A204.1 (cell line): ENCODE measurements around the gene ZNF318.
"Not testable (repeated sequence)": the region's sequence is repeated elsewhere in the genome, so short reads cannot be mapped to it uniquely, and the experiment has no call there.

Experiments used
- FAIRE-seq: peaks from 2 replicates; lab custom pipeline; 2012; peaks lifted over from hg19 to GRCh38; lab: Jason Lieb, UNC

The ZNF318 gene

DNA sequence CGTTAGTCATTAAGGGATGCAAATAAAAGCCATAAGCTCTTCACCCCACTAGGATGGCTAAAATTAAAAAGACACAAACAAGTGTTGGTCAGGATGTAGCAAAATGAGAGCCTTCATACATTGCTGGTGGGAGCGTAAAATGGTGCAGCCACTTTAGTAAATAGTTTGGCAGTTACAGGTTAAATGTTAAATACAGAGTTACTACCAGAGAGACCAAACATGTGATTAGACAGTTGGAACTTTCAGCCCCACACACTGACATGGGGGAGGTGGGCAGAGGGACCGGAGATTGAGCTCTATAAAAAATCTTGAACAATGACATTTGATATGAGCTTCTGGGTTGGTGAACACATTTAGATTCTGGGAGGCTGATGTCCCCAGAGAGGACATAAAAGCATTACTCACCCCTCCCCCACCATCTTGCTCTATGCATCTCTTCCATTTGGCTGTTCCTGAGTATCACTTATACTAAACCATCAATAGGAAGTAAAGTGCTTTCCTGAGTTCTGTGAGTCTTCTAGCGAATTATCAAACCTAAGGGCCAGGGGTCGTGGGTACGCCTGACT lies 20.4 kb upstream of the ZNF318 start:
- FAIRE-seq, result no peak

DNA sequence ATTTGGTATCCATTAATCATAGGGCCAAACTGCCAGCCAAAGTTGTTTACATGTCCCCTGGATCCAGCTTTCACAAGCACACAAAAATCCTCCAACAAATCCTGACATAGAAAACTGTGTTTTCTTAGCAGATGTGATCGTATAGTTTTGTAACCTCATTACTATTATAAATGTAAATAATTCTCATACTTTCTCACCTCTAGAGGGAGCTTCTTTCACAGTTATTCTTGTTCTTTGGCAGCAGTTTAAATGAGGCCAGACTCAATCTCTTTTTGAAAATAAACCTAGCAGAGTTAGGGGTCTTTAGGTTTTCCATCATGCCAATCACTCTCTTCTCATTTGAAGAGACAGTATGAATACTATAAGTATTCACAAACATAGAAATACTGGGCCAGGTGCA lies 17.0 kb upstream of the ZNF318 start:
- no peak for FAIRE-seq

DNA sequence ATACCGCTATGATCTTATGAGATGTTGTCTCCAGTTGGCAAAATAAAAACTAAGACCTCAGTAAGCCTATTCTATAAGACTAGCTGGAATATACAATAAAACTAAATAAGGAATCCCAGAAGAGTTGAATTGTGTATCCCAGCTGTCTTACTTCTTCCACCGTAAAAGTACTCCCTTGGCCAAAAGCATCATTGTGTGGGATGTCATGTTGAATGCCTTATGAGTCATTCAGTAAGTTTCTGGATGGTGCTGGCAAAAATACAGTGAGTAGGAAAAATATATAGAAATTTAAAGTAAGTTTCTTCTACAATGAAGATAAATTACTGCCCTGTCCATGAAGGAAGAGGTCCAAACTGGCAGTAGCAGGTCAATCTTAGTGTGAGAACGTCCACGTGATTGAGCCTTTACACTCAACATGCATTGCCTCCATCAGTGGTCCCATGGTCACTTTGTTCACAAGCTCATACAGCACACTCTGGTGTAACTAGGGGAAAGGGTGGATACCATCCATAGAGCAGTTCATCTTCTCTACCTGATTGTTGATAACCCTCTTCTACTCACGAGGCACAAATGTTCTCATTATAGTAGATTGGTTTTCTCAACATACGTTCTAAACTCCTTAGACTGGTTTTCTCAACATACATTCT lies 13.7 kb upstream of the ZNF318 start:
- FAIRE-seq, result no peak

DNA sequence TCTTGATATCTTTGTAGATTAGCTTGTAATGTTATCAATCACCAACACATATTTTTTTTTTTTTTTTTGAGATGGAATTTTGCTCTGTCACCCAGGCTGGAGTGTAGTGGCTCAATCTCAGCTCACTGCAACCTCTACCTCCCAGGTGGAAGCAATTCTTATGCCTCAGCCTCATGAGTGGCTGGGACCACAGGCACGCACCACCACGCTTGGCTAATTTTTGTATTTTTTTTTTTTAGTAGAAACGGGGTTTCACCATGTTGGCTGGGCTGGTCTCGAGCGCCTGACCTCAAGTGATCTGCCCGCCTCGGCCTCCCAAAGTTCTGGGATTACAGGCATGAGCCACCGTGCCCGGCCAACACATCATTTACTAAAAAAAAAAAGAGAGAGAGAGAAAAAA lies 11.4 kb upstream of the ZNF318 start:
- FAIRE-seq, result not testable (repeated sequence)

DNA sequence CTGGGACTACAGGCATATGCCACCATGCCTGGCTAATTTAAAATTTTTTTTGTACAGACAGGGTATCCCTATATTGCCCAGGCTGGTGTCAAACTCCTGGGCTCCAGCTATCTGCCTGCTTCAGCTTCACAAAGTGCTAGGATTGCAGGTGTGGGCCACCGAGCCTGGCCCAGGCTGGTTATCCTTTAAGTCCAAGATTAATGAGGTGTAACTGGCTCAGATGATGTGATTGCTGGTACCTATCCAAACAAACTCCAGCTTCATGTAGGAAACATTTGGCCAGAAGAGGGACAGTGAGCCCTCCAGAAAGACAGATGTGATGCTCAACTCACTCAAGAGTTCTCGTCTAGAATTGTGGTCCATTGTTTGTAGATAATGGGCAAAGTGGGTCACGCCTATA lies 9.2 kb upstream of the ZNF318 start:
- FAIRE-seq, result no peak

DNA sequence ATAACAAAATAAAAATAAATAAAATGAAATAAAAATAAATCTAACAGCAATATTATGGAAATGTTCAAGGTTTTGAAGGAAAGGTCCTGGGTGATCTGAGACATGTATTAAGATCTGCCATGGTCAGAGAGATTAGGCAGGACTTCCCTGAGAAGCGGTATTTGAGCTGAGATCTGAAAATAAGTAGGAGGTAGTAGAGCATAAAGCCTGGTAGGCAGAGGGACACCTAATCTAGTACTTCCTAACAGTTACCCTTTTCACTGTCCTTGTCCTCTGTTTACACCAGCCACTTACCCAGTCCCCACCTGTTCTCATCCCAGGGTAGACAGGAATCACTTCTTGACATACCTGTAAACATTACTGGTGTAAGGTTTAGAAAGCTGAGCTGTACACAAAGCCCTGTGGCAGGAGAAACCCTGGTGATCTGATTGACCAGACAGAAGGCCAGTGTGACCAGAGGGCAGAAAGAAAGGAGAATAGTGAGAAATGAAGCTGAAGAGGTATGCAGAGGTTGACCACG lies 8.3 kb upstream of the ZNF318 start:
- FAIRE-seq, result no peak

DNA sequence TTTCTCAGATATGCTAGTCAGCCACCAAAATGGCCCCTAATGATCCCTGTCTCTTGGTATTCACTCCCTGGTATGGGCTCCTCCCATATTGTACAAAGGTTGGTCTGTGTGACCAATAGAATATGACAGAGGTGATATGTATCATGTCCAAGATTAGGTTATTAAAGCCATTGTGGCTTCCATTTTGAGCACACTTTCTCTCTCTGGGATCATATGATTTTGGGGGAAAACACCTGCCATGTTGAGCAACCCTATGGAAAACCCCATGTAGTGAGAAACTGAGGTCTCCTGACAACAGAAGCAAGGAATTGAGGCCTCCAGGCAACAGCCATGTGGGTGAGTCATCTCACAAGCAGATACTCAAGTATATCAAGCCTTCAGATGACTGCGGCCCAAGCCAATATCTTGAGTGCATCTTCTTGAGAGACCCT lies 7.1 kb upstream of the ZNF318 start:
- no peak for FAIRE-seq

DNA sequence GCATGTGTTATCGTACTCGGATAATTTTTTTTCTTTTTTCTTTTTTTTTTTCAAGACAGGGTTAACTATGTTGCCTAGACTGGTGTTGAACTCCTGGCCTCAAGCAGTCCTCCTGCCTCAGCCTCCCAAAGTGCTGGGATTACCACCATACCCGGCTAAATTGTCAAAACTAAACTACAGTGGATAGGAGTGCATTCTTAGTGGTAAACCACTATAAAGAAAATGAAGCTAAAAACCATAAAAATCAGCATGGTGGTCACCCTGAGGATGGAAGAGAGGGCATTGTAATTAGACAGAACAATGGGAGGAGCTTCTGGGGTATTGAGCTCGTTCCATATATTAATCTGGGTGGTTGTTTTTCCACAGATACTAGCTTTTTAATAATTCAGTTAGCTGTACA lies 6.2 kb upstream of the ZNF318 start:
- FAIRE-seq, result no peak

DNA sequence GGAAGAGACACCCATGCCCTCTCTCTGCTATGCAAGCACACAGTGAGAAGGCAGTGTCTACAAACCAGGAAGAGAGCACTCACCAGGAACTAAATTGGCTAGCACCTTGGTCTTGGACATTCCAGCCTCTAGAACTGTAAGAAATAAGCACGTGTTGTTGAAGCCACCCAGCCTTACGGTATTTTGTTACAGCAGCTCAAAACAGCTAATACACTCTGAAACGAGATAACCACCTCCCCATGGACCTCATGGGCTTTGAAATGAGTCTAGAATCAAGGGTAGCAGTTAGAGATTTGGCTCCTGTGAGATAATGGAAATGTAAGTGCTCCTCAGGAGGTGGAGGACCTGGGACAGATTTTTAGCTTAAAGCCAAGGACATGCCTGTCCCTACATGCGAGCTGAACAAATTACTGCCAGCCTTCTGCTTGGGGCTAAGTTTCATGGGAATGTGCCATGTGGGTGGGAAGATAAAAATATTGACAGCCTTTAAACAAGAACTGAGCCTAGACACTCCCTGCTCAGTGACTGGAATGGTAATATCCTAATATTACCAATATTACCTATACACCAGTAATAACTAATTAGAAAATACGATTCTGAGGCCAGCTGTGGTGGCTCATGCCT lies 3.9 kb upstream of the ZNF318 start:
- no peak for FAIRE-seq

DNA sequence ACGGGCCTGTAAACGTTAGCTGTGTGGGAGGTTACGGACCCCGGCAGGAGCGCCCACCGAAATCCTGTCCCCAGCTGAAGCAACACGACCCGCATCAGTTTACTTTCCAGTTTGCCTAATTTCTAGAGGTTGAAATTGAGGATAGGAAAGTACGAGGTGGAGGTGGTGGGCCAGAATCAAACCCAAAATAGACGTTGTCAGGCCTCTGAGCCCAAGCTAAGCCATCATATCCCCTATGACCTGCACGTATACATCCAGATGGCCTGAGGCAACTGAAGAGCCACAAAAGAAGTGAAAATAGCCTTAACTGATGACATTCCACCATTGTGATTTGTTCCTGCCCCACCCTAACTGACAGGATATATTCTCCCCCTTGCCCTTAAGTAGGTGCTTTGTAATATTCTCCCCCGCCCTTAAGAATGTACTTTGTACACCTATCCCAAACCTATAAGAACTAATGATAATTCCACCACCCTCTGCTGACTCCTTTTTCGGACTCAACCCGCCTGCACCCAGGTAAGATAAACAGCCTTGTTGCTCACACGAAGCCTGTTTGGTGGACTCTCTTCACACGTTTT lies 645 bp upstream of the ZNF318 start:
- not testable (repeated sequence) for FAIRE-seq

DNA sequence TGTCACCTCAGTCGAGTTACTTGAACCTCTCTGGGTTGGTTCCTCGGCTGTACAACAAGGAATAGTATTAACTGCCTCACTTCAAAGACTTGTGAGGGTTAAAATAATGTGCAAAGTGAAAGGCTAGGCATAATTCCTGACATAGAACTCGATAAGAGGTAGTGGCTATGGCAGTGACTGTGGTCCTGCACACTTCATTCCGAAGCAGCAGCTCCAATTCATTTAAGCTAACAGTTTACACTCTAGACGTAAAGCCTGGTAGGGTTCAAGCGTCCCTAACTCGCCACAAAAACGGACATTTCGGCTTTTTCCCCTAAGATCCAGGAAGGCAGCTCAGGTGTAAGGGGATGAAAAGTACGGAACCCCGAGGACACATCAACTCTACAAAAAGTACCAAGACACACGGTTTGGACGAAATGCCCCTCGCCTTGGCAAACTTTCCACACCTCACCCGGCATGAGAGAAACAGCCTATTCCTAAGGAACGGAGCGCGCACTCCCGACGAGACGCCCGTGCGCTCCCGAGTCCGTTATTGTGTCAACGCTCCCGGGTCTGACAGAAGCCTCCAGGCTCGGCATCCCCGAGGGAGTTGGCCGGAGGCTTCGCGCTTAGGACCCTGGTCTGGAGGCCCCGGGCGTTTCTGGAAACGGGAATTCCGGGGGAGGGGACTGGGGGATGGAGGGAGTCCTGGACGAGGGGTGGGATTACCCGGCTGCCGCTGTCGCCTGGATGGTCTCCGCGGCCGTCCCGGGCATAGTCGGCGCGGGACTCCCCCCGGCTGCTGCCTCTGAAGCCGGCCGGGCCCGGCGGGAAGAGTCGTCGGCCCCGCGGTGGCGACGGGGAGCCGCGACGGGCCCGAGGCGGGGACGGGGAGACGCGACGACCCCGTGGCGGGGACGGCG lies 937 bp downstream of the ZNF318 start:
- no peak for FAIRE-seq

DNA sequence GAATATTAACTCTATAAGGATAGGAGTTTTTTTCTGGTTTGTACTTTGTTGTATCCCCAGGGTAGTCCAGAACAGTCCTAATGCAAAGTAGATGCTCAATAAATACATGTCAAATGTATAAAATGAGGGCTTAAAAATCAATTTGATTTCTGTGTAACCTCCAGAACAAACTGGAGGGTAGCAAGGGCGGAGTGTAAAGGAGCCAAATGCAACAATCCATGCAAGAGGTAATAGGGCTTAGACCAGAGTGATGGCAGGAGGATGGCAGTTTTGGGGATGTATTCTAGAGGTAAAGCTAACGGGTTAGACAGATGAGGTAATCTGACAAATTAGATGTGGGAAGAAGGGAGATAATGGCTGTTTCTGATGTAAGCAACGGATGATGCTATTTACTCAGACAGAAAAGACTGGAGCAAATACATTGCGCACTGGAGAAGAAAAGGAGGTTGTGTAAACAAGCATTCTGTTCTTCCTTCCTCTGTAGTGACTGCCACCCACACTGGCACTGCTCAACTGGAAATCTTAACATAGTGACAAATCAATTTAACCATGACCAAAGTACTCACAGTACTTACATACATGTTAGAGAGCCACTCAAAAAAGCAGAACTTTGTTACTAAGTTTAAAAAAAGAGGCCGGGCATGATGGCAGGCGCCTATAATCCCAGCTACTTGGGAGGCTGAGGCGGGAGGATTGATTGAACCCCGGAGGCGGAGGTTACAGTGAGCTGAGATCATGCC lies 2.0 kb downstream of the ZNF318 start:
- FAIRE-seq, result no peak

DNA sequence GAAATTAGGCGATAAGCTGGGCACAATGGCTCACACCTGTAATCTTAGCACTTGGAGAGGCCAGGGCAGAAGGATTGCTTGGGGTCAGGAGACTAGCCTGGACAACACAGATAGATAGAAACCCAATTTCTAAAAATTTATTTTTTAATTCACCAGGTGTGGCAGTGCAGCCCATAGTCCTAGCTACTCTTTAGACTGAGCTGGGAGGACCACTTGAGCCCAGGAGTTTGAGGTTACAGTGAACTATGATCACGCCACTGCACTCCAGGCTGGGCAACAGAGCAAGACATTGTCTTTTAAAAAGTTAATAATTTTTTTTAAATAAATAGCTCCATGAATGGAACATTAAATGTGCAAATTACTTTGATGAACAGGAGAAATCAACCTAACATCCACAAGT lies 8.2 kb downstream of the ZNF318 start:
- no peak for FAIRE-seq

DNA sequence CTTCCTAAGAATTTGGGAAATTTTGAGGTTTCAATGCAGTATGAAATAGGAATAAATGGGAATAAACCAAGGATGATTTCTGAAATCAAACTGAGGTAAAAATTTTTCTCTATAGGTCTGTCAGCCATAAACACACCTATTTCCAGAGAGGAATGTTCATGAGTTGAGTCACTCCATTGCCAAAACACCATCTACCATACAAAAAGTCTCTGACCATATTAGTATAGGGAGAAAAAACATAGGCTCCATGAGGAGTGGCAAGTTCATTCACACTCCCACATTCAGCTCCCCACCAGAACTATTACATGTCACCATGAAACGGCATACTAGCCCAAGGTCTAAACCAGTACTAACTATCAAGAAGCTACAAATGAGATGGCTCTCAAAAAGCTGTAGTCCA lies 9.6 kb downstream of the ZNF318 start:
- no peak for FAIRE-seq

DNA sequence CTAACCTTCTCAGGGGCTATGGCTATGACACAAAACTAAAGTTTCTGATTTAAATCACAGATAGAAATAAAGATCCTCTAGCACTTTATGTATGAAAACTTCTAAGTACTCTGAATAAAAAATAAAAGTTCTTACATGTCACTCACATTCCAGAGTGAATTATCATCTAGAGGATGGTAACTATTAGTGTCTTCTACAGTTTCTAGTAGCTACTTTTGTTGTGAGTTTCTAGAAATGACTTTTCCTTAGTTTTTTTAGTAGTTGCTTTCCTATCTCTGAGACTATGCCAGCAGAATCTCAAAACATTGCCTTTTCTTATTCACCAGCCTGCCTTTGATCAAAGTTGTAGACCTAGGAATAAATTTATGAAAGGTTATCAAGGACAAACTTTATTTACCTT lies 10.1 kb downstream of the ZNF318 start:
- FAIRE-seq, result no peak

DNA sequence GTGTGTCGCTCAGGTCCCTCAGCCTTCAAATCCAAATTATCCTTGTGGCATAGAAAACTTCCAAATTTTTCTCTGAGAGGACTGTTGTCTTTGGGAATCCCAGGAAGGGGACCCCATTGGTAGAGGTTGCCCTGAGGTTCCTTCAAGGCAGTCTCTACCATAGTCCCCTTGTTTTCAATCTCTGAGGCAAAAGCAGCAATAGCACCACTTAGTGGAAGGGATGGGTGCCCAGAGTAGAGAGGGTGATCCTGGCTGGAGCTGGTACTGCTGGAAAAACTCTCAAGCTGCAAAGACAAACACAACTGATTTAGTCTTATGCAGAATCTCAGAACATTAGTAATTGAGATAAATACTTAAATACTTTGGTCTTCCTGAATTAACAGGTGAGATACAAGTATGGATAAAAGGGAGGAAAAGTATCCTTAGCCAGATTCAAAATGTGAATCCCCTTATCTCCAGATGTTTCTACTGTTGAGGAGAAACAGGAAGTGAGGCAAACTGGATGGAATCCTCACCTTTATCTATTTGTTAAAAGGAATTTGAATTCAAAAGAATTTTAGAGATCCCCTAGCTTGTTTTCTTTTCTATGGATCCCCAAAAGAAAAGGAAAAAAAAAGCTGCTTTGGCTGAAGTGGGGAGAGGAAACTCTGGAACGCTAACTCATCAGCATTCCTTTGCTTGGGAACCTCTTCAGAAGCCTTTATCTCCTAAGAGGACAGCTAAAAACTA lies 13.4 kb downstream of the ZNF318 start:
- no peak for FAIRE-seq

DNA sequence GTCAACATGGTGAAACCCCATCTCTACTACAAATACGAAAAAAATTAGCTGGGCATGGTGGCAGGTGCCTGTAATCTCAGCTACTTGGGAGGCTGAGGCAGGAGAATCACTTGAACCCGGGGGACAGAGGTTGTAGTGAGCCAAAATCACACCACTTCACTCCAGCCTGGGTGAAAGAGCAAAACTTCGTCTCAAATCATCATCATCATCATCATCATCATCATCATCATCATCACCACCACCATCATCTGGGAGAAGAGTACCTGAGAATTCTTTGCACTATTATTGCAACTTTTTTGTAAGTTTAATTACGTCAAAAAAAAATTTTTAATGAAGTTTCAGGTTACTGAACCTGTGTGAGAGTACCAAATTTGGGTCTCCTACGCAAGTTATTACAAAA lies 17.5 kb downstream of the ZNF318 start:
- FAIRE-seq, result not testable (repeated sequence)

DNA sequence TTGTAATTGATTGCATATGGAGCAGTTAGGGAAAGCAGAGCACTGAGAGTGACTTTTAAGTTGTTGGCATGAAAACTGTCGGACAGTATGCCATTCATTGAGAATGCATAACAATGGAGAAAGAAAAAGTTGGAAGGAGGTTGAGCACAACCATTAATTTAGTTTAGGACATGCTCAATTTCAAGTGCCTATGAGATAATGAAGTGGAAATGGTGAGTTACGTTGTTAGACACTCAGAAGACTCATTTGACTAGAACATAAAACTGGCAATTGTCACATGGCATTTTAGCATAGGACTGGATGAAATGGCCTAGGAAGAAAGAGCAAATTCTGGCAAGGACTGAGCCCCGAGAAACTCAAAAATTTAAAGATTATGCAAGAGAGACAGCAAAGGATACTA lies 22.0 kb downstream of the ZNF318 start:
- FAIRE-seq, result no peak

DNA sequence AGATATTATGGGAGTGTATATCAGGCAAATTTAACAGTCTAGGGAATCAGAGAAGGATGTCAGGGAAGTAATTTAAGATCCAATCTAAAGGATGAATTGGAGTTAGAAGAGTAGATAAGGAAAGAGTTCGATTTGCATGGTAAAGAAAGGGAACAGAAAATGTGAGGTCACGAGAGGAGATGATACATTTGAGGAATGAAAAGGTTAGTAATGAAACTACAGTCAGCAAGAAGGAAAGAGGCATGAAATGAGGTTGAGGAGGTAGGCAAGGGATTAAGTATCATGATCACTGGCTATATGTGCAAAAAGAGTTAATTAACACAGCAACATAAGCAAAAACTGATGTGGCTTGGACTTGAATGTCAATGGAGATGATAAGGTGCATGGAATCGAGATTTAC lies 22.4 kb downstream of the ZNF318 start:
- no peak for FAIRE-seq

DNA sequence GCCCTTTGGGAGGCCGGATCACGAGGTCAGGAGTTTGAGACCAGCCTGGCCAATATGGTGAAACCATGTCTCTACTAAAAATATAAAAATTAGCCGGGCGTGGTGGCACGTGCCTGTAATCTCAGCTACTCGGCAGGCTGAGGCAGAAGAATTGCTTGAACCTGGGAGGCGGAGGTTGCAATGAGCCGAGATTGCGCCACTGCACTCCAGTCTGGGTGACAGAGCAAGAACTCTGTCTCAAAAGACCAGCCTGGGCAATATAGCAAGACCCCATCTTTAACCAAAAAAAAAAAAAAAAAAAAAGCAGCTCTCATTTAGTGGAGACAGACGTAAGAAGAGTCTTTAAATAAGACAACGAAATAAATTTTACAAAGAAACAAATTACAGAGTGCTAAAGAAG lies 23.2 kb downstream of the ZNF318 start:
- FAIRE-seq, result not testable (repeated sequence)

DNA sequence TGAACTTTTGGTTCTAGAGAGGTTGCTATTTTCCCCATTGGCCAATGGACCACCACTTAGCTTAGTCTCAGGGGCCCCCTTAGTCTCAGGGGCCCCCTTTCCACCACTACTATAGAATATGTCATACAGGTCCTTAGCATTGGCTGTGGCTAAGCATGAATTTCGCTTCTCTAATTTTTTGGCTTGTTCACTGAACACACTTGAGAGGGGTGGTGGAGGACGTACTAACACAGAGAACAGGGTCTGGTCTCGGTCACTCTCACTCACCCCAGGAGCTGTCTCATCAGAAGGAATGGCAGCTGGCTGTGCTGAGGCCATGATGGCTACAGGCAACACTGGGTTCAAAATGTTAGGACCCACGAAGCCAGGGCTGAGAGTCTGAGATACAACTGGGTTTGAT lies 30.3 kb downstream of the ZNF318 start:
- no peak for FAIRE-seq
